Liver (tissue), 9 donors: Measurements from ENCODE around the gene ZNF296. TPM values are rescaled to one million over a fixed set of nuclear protein-coding genes. Genes with fewer than 3 reads are reported as not detected.

Experiments
- DNase-seq: peaks from one replicate; pipeline ENCODE4 v3.0.0-alpha.2; 2017; ENCODE audit warnings: low spot score
- H3K27ac ChIP-seq, 2 donors: one replicate each; pipeline ENCODE4 v1.7.0; 2013; ENCODE audit warnings: inconsistent platforms in 2 of 2, low read length in 2 of 2, control low read depth in 1 of 2, low read depth in 1 of 2, mild to moderate bottlenecking in 1 of 2
- H3K27me3 ChIP-seq, 4 donors: one replicate each; pipeline versions ENCODE4 v1.6.1 to v1.7.0; 2013; ENCODE audit warnings: low read length in 3 of 4, inconsistent platforms in 1 of 4, mild to moderate bottlenecking in 1 of 4, moderate library complexity in 1 of 4; ENCODE audit not compliant: control insufficient read depth in 4 of 4, insufficient read depth in 4 of 4
- H3K36me3 ChIP-seq, 4 donors: one replicate each; pipeline versions ENCODE4 v1.6.1 to v1.7.0; 2013; ENCODE audit warnings: low read length in 3 of 4, mild to moderate bottlenecking in 3 of 4, low read depth in 1 of 4, moderate library complexity in 1 of 4; ENCODE audit not compliant: control insufficient read depth in 4 of 4, insufficient read depth in 3 of 4
- H3K4me1 ChIP-seq, 4 donors: one replicate each; pipeline versions ENCODE4 v1.6.1 to v1.7.0; 2013; ENCODE audit warnings: low read length in 3 of 4, mild to moderate bottlenecking in 3 of 4, moderate library complexity in 1 of 4; ENCODE audit not compliant: control insufficient read depth in 4 of 4, insufficient read depth in 4 of 4
- H3K4me3 ChIP-seq, 3 donors: one replicate each; pipeline versions ENCODE4 v1.6.1 to v1.7.0; 2013; ENCODE audit warnings: low read length in 3 of 3, control low read depth in 1 of 3, low read depth in 1 of 3, mild to moderate bottlenecking in 1 of 3
- H3K9ac ChIP-seq, 2 donors: one replicate each; pipeline ENCODE4 v1.7.0; 2013; ENCODE audit warnings: low read length in 2 of 2, mild to moderate bottlenecking in 2 of 2, moderate library complexity in 2 of 2, control low read depth in 1 of 2, low read depth in 1 of 2
- H3K9me3 ChIP-seq, 4 donors: one replicate each; pipeline versions ENCODE4 v1.6.1 to v1.7.0; 2013; ENCODE audit warnings: low read length in 3 of 4; ENCODE audit not compliant: control insufficient read depth in 4 of 4
- EGR1 ChIP-seq, 2 donors: IDR thresholded peaks; 2 replicates each; pipeline ENCODE4 v1.6.1; 2016 to 2018; ENCODE audit warnings: antibody characterized with exemption in 2 of 2, low read depth in 2 of 2
- FOXA1 ChIP-seq: IDR thresholded peaks from 2 replicates; pipeline ENCODE4 v1.6.1; 2016; ENCODE audit warnings: antibody characterized with exemption
- FOXA2 ChIP-seq: IDR thresholded peaks from 2 replicates; pipeline ENCODE4 v1.6.1; 2016; ENCODE audit warnings: antibody characterized with exemption
- GABPA ChIP-seq, 2 donors: IDR thresholded peaks in 1 of 2; conservative IDR thresholded peaks in 1 of 2; 2 replicates each; pipeline ENCODE4 v1.6.1; 2016; ENCODE audit warnings: antibody characterized with exemption in 2 of 2, mild to moderate bottlenecking in 1 of 2, moderate library complexity in 1 of 2
- HNF4A ChIP-seq, 2 donors: conservative IDR thresholded peaks; 2 replicates each; pipeline ENCODE4 v1.6.1; 2016; ENCODE audit warnings: antibody characterized with exemption in 2 of 2, mild to moderate bottlenecking in 2 of 2
- HNF4G ChIP-seq: IDR thresholded peaks from 2 replicates; pipeline ENCODE4 v1.6.1; 2016; ENCODE audit warnings: antibody characterized with exemption
- JUND ChIP-seq, 2 donors: IDR thresholded peaks; 2 replicates each; pipeline ENCODE4 v1.6.1; 2016; ENCODE audit warnings: antibody characterized with exemption in 2 of 2
- NR2F2 ChIP-seq: IDR thresholded peaks from 2 replicates; pipeline ENCODE4 v1.6.1; 2016; ENCODE audit warnings: antibody characterized with exemption
- RAD21 ChIP-seq, 2 donors: IDR thresholded peaks; 2 replicates each; pipeline ENCODE4 v1.6.1; 2016; ENCODE audit warnings: antibody characterized with exemption in 2 of 2, mild to moderate bottlenecking in 2 of 2
- RXRA ChIP-seq, 2 donors: IDR thresholded peaks; 2 replicates each; pipeline ENCODE4 v1.6.1; 2017 to 2018; ENCODE audit warnings: antibody characterized with exemption in 2 of 2, mild to moderate bottlenecking in 1 of 2
- SP1 ChIP-seq: IDR thresholded peaks from 2 replicates; pipeline ENCODE4 v1.6.1; 2018; ENCODE audit warnings: antibody characterized with exemption, mild to moderate bottlenecking
- TAF1 ChIP-seq: conservative IDR thresholded peaks from 2 replicates; pipeline ENCODE4 v1.6.1; 2016; ENCODE audit warnings: antibody characterized with exemption, mild to moderate bottlenecking
- YY1 ChIP-seq: IDR thresholded peaks from 2 replicates; pipeline ENCODE4 v1.6.1; 2016; ENCODE audit warnings: antibody characterized with exemption, mild to moderate bottlenecking
- WGBS: extraction: QIAGEN DNeasy Blood & Tissue Kit; methylation state at CpG from one replicate; pipeline ENCODE4 v1.1.7; 2013; 5-methylcytosine and 5-hydroxymethylcytosine counted together
- polyA plus RNA-seq, 2 donors: library from polyadenylated mRNA; stranded (reverse) in 1 of 2; unstranded in 1 of 2; fragments of 200-250 nt in 1 of 2; fragments of >200 nt in 1 of 2; fragmentation: Nextera tagmentation in 1 of 2; extraction: Ambion mirVana in 1 of 2; gene quantifications; one replicate each; pipeline versions ENCODE4 v1.2.1 to v1.2.3, GENCODE V29; 2013 to 2015
- total RNA-seq, 2 donors: library from RNA; depleted of rRNA; stranded (reverse); fragments of >200 nt; gene quantifications; one replicate each; pipeline ENCODE4 v1.2.3, GENCODE V29; 2014
- TF ChIP-seq, protein P1 (sequence below): IDR thresholded peaks from 2 replicates; pipeline ENCODE4 v1.6.1; 2016; ENCODE audit warnings: antibody characterized with exemption
- TF ChIP-seq, protein P2 (sequence below): IDR thresholded peaks from 2 replicates; pipeline ENCODE4 v1.6.1; 2016; ENCODE audit warnings: antibody characterized with exemption
- TF ChIP-seq, protein P3 (sequence below): fragments of 150-350 bp; IDR thresholded peaks from 2 replicates; pipeline ENCODE4 v1.5.1; 2017; ENCODE audit warnings: improper control_type of control experiment, low read depth, low read length; ENCODE audit not compliant: missing input control
- TF ChIP-seq, protein P4 (sequence below): IDR thresholded peaks from 2 replicates; pipeline ENCODE4 v1.6.1; 2016; ENCODE audit warnings: antibody characterized with exemption
- TF ChIP-seq, protein P5 (sequence below): IDR thresholded peaks from 2 replicates; pipeline ENCODE4 v1.6.1; 2016; ENCODE audit warnings: antibody characterized with exemption, mild to moderate bottlenecking
- donor health status: healthy.
- donor health status: healthy.
- donor health status: healthy.
- donor health status: healthy.
- donor health status: healthy.

The ZNF296 gene
- total and polyA plus RNA-seq, 4 donors, result 0.16 to 0.42 (median 0.17) TPM; not detected in 1

DNA sequence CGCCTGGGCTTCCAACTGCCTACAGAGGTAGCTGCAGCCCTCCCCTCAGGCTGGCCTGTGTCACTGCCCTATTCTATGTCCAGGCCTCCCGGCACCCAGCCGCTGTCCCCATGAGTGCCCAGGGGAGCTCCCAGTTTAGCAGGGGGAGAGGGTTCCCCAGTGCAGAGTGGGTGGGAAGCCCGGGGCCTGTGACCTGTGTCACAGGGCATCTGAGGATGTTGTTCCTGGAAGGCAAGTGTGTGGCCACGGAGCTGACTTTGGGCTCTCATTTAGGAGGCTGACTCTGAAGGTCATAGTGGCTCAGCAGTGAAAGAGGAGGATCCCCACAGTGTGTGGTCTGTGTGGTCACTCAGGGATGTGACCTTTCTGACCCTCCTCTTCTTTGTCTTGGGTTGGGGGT lies 41.8 kb upstream of the ZNF296 start:
- no peak overlapping the region for H3K4me3 ChIP-seq
- no peak overlapping the region for H3K9ac ChIP-seq
- TF ChIP-seq FOXA1, result no peak
- TF ChIP-seq, protein P1, sequence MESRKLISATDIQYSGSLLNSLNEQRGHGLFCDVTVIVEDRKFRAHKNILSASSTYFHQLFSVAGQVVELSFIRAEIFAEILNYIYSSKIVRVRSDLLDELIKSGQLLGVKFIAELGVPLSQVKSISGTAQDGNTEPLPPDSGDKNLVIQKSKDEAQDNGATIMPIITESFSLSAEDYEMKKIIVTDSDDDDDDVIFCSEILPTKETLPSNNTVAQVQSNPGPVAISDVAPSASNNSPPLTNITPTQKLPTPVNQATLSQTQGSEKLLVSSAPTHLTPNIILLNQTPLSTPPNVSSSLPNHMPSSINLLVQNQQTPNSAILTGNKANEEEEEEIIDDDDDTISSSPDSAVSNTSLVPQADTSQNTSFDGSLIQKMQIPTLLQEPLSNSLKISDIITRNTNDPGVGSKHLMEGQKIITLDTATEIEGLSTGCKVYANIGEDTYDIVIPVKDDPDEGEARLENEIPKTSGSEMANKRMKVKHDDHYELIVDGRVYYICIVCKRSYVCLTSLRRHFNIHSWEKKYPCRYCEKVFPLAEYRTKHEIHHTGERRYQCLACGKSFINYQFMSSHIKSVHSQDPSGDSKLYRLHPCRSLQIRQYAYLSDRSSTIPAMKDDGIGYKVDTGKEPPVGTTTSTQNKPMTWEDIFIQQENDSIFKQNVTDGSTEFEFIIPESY, result no peak
- TF ChIP-seq EGR1 (IDR thresholded peaks at IDR 0.05; ENCODE audit: low read depth in 2 of 2), result no peak
- TF ChIP-seq HNF4G, result no peak
- TF ChIP-seq YY1, result no peak
- no peak for TF ChIP-seq GABPA (IDR thresholded peaks at IDR 0.05 in 1 of 2, conservative IDR thresholded peaks at IDR 0.05 in 1 of 2)
- TF ChIP-seq, protein P2, sequence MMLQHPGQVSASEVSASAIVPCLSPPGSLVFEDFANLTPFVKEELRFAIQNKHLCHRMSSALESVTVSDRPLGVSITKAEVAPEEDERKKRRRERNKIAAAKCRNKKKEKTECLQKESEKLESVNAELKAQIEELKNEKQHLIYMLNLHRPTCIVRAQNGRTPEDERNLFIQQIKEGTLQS, result no peak
- TF ChIP-seq, protein P3, sequence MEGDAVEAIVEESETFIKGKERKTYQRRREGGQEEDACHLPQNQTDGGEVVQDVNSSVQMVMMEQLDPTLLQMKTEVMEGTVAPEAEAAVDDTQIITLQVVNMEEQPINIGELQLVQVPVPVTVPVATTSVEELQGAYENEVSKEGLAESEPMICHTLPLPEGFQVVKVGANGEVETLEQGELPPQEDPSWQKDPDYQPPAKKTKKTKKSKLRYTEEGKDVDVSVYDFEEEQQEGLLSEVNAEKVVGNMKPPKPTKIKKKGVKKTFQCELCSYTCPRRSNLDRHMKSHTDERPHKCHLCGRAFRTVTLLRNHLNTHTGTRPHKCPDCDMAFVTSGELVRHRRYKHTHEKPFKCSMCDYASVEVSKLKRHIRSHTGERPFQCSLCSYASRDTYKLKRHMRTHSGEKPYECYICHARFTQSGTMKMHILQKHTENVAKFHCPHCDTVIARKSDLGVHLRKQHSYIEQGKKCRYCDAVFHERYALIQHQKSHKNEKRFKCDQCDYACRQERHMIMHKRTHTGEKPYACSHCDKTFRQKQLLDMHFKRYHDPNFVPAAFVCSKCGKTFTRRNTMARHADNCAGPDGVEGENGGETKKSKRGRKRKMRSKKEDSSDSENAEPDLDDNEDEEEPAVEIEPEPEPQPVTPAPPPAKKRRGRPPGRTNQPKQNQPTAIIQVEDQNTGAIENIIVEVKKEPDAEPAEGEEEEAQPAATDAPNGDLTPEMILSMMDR, result no peak
- no peak for TF ChIP-seq FOXA2
- TF ChIP-seq, protein P4, sequence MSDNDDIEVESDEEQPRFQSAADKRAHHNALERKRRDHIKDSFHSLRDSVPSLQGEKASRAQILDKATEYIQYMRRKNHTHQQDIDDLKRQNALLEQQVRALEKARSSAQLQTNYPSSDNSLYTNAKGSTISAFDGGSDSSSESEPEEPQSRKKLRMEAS, result no peak
- TF ChIP-seq RXRA (IDR thresholded peaks at IDR 0.05), result no peak
- TF ChIP-seq, protein P5, sequence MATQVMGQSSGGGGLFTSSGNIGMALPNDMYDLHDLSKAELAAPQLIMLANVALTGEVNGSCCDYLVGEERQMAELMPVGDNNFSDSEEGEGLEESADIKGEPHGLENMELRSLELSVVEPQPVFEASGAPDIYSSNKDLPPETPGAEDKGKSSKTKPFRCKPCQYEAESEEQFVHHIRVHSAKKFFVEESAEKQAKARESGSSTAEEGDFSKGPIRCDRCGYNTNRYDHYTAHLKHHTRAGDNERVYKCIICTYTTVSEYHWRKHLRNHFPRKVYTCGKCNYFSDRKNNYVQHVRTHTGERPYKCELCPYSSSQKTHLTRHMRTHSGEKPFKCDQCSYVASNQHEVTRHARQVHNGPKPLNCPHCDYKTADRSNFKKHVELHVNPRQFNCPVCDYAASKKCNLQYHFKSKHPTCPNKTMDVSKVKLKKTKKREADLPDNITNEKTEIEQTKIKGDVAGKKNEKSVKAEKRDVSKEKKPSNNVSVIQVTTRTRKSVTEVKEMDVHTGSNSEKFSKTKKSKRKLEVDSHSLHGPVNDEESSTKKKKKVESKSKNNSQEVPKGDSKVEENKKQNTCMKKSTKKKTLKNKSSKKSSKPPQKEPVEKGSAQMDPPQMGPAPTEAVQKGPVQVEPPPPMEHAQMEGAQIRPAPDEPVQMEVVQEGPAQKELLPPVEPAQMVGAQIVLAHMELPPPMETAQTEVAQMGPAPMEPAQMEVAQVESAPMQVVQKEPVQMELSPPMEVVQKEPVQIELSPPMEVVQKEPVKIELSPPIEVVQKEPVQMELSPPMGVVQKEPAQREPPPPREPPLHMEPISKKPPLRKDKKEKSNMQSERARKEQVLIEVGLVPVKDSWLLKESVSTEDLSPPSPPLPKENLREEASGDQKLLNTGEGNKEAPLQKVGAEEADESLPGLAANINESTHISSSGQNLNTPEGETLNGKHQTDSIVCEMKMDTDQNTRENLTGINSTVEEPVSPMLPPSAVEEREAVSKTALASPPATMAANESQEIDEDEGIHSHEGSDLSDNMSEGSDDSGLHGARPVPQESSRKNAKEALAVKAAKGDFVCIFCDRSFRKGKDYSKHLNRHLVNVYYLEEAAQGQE, result no peak
- TF ChIP-seq HNF4A (conservative IDR thresholded peaks at IDR 0.05), result no peak
- no peak for TF ChIP-seq RAD21 (IDR thresholded peaks at IDR 0.05)
- TF ChIP-seq NR2F2, result no peak
- TF ChIP-seq TAF1, result no peak
- no peak for TF ChIP-seq JUND (IDR thresholded peaks at IDR 0.05)
- TF ChIP-seq SP1, result no peak
- DNase-seq, result no peak
- H3K27me3 ChIP-seq, result no peaks in the 10 kb centered on the region
- H3K36me3 ChIP-seq, result no peaks in the 10 kb centered on the region
- peaks cover 3 to 11% (median 7%) of the 10 kb centered on the region in 4 donors for H3K4me1 ChIP-seq
- WGBS, result 80% methylated on average over 5 of the region's 5 CpGs
- H3K27ac ChIP-seq, result no peak overlapping the region
- H3K9me3 ChIP-seq, result no peaks in the 10 kb centered on the region
